ENCODE data around the gene NOP56.

GRCh38 chr20:2698186-2698817, 45.9 kb downstream of the NOP56 start:
- TF ChIP-seq POLR2A (IDR thresholded peaks at IDR 0.05; ENCODE audit: low read depth, low read length) (no peak), POLR2AphosphoS5 (IDR thresholded peaks at IDR 0.05; ENCODE audit: insufficient read depth, low read depth, low read length) (no peak), CTCF (IDR thresholded peaks at IDR 0.05; ENCODE audit: extremely low read depth in 1 of 2, insufficient read depth in 1 of 2, low read depth in 1 of 2, low read length in 2 of 2) (no peak), FOS (IDR thresholded peaks at IDR 0.05; ENCODE audit: borderline replicate concordance, insufficient read depth, low read length) (no peak)

Measured in endothelial cell of umbilical vein (primary cell).